Amniotic stem cell (primary cell): Measurements from ENCODE around the gene KDM2B.

Experiments used
- DNase-seq: peaks from one replicate; lab custom pipeline; 2025; lab: John Stamatoyannopoulos, UW

KDM2B gene

DNA sequence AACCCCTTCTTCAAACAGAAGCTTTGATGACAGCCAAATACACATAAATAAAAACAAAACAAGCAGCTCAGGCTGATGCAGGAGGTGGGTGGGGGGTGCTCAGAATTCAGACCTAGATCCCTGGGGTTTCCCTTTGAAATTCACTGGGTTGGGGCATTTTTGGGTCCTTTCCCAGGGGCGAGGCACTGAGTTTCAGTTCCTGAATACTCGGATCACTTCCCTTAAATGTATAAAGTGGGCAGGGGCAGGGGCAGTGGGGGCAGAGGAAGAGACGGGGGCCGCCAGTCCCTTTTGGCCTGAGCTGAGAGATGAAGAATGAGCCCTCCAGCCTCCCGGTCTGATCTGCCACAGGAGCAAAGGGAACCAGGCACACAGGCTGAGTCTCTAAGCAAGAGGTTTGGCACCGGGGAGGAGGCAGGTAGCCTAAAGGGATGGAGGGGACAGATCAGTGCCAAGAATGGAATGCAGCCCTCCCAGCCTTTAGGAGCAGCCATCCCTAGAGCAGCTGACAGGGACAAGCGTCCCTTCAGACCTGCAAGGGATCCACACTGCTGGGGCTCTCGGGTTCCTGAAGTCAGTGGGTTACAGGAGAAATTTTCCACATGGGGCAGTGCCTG, 20.3 kb downstream of the KDM2B start:
- no peak for DNase-seq

DNA sequence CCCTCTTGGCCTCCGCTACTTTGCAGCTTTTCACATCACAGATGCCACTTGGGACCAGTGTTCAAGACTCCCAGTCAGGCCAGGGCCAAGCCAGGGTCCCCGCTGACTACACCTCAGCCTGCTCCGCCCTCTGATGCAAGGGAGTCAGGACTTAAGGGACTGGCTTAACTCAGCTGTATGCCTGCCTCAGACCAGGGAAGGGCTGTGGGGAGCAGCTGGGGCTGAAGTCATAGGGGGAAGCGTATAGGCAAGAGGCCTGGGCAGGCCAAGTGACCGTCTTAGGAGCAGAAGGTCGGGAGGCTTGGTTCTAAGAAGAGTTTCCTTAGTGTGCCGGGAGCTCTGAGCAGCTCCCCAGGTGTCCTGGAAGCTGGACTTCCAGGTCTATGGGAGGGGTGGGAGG, 21.9 kb downstream of the KDM2B start:
- DNase-seq: no peak

DNA sequence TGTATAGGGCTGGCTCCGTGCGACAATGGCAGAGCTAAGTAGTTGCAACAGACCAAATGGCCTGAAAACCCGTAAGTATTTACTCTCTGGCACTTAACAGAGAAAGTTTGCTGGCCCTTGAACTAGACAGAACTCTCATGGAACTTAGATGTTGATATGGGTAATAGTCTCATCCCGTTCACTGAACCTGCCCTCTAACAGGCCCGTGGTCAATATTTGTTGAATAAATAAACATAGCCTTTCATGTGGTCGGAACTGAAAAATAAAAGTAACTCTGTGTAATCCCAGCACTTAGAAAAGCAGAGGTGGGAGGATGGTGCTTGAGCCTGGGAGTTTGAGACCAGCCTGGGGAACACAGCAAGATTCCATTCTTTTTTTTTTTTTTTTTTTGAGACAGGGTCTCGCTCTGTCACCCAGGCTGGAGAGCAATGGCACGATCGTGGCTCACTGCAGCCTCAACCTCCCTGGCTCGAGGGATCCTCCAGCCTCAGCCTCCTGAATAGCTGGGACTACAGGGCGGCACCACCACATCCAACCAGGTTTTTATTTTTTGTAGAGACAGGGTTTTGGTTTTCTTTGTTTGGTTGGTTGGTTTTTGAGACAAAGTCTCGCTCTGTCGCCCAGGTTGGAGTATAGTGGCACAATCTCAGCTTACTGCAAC, 29.7 kb downstream of the KDM2B start:
- no peak for DNase-seq

DNA sequence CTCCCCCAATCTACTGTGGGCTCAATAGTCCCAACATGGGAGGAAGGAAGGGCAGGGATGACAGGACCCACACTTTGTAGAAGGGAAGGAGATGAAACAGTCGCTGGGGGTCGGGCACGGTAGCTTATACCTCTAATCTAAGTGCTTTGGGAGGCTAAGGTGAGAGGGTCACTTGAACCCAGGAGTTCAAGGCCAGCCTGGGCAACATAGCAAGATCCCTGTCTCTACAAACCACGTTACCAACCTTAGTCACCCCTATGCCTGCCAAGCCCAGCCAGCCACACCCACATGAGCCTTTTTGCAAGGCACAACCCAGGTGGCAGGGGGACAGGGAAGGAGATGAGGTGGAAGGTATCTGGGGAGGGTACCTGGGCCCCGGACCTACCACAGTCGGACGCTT, 31.7 kb downstream of the KDM2B start:
- no peak for DNase-seq

DNA sequence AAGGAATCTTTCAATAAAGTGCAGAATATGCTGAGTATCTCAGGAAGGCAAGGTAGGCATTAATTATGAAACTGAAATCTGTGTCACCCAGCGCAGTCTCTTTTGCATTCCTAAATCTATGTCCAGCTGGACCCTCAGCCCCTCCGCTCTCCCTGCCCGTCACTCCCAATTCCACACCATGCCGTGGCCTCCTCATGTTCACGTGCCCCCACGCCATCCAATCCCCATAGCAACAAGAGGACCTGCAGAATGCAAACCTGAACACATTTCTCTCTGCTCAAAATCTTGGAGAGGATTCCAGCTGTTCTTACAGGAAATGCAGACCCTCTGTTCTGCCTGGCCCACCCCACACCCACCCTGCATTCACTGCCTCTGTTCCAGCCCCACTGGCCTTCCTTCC, 35.3 kb downstream of the KDM2B start:
- DNase-seq: no peak

DNA sequence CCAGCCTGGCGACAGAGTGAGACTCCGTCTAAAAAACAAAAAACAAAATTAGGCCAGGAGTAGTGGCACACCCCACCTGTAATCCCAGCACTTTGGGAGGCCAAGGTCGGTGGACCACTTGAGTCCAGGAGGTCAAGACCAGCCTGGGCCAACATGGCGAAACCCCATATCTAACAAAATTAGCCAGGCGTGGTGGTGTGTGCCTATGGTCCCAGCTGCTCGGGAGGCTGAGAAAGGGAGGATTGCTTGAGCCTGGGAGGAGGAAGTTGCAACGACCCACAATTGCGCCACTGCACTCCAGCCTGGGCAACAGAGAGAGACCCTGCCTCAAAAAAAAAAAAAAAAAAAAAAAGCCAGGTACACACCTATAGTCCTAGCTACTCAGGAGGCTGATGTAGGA, 37.0 kb downstream of the KDM2B start:
- DNase-seq: no peak

DNA sequence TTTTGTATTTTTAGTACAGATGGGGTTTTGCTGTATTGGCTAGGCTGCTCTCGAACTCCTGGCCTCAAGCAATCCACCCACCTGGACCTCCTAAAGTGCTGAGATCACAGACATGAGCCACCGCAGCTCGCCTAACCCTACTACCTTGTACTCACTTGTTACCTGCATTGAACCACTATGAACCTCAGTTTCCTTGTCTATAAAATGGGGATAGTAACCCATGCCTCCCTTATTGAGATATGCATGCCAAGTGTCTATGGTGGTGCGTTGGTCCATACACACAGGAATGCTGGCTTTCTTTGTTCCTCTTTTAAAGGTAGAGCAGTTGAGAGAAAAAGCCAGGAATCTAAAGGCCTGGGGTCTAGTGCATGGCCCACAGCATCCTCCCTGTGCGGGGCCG, 40.9 kb downstream of the KDM2B start:
- no peak for DNase-seq

DNA sequence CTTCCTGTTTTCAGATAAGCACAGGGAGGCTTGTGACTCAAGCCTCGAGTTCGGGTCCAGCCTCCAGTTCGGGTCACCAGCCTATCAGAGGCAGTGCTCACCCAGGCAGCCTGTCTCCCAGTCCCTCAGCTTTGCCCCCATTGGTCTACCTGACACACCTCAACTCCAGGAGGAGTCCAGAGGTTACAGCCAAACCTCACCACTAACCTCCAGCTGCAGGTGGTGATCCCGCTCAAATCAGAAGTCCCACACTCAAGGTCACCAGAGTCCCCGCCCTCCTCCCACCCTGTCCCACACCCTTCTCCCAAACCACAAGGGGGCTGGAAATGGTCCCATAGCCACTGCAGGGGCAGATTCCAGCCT, 42.1 kb downstream of the KDM2B start:
- no peak for DNase-seq

DNA sequence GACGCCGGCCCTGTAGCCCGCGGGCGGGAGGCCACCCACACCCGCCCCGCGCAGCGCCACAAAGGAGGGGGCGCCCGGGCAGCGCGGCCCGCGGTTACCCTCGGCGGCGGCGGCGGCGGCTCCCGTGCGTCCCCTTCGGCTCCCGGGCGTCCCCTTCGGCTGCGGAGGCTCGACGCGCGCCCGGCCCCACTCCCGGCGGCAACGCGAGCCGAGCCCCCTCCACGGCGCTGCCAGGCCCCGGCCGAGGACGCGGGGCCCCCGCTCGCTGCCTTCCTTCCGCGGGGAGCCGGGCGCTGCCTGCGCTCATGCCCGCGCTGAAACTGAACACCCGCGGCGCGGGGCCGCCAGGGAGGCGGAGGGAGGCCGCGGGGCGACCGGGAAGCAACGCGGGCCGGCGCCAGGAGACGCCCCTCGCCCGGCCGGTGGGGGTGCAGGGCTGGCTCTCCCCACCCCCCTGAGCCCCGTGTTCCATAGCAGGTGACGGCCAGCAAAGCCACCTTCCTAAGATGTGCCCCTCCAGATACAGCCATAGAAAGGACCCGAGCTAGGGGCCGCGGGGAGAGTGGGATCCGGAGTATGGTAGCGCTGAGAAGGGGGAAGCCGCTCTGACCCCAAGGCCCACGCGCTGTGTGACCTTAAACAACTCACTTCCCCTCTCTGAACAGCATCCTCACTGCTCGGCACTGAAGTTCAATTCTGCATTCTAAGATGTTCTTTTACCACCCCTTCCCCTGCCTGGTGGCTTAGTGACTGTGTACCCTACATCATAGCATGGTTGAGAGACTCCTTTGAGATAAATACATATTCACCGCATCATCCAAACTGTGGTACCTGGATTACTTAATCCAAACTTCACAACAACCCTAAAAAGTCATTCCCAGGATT, 42.8 kb downstream of the KDM2B start:
- no peak for DNase-seq

DNA sequence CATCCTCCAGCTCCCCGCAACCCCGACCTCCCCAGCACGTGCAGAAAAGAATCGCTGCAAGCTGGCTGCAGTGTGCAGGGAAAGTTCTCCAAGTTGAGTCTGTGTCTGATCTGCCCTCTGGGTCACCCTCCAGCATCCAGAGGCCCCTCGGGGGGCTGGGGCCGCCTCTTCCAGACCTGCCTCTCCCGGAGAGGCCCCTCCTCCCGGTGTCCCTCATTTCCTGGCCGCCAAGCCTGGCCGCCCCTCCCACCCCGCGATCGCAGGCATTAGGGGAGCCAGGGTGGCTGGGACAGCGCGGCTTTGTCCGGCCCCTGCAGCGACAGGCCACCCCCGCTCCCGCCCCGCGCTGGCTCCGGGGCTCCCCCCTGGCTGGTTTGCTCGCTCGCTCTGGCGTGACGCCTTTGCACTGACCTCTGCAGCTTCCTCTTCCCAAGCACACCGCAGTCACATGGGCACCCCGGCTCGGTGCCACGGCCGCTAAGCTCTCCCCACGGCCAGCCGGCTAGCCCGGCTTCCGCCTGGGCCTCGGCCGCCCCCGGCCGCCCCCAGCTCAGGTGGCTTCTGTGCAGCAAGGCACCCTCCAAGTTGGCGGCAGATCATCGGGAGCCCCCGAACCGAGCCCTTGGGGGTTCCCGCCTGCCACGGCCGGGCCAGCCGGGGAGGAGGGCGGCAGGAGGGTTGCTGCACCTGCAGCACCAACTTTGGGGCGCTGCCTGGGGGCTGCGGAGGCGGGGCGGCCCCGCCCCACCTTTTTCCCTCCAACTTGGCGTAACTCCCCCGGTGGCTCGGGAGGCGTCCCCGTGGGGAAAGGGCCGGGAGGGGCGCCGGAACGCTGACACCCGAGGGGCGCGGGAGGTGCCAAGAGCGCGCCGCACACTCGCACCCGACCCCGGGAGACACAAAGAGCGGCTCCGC, 43.7 kb downstream of the KDM2B start:
- DNase-seq: no peak

DNA sequence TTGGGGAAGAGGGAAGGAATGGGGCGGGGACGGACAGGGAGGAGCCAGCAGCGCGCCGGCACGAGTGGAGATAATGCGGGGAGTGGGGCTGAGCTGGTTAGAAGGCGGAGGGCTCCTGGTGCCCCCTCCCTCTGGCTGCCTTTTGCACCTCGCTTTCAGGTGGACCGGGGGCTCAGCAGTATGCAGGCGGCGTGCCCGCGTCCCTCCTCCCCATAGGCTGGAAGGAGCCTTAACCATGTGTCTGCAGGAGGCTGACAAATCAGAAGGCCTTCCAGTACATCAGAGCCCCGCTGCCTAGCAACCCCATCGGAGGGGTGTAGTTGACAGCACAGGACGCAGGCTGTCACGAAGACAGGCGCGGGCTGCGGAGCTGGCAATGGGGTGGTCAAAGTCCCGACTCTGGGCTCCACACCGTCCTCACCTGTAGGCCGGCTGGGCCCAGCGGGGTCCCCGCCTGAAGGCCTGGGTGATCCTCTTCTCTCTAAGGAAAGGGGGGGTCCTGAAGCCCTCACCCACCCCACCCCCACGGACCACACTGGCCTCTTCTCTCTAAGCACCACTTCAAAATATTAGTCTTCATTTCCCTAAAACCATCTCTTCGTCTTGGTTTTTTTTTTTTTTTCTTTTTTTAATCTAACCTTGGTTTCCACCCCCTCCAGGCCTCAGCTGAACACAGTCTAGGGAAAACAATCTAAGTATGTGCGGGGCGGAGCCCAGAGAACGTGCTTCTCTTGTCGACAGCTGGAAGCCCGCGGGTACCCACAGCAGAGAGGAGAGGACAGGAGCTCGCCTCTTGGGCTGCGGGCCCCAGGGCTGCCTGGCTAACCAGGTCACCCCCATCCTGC, 44.5 kb downstream of the KDM2B start:
- peak; percentile 50 for DNase-seq

DNA sequence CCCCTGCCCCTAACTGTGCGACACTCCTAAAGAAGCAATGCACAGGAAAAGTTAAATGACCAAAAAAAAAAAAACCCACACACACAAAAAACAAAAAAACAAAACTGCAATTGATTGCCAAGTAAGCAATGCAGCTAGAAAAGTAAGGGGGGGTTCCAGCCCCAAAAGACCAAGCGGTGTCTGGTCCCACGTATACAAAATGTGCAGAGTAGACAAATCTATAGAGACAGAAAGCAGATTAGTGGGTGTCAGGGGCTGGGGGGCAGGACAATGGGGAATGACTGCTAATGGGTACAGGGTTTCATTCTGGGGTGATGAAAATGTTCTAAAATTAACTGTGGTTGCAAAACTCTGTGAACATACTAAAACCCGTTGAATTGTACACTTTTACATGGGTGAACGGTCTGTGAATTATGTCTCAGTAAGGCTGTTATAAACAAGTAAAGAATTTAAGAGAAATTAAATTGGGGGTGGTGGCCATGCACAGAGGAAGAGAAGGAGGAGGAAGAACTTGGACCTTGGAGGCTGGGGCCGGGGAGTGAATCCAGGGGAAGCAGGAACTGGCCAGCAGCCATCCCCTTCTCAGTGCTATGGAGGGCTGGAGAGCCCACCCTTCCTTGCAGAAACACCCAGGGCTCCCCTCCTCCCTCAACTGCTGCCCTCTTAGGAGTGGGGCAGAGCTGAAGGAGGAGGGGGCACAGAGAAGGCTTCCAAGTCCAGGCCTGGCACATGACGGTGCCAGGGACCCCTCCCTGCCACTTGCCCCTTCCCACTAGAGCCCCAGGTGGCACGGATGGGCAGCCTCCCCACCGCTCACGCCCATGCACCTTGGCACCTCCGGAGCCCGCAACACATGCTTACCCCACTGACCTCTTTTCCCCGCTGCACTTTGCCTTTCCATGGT, 45.4 kb downstream of the KDM2B start:
- no peak for DNase-seq

DNA sequence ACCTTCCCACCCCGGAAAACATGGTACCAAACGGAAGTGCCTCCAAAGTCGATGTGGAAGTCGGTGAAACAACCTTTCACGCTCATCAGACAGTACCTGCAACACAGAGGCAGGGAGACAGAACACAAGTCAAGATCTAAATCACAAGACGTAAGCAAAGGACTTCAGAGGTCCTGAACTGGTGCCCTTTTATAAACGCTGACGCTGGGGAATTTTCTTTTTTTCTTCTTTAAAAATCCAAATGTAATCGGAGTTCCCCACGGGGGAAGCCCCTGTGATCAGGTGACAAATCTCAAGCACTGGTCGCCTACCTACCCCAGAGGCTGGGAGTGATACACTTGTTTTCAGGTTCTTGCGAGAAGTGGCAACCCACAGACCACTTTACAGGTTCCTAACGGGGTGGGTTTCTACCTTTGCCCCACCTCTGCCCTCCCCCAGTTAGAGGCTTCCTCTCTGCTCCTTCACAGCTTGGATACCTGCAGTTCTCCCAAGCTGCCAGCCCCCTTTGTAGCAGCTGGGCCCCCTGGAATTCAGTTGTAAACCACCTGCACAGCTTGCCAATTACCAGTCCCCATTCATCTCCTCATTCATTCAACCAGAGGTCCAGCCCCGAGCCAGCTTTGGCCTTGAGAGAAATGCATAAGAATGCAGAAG, 46.2 kb downstream of the KDM2B start:
- no peak for DNase-seq

DNA sequence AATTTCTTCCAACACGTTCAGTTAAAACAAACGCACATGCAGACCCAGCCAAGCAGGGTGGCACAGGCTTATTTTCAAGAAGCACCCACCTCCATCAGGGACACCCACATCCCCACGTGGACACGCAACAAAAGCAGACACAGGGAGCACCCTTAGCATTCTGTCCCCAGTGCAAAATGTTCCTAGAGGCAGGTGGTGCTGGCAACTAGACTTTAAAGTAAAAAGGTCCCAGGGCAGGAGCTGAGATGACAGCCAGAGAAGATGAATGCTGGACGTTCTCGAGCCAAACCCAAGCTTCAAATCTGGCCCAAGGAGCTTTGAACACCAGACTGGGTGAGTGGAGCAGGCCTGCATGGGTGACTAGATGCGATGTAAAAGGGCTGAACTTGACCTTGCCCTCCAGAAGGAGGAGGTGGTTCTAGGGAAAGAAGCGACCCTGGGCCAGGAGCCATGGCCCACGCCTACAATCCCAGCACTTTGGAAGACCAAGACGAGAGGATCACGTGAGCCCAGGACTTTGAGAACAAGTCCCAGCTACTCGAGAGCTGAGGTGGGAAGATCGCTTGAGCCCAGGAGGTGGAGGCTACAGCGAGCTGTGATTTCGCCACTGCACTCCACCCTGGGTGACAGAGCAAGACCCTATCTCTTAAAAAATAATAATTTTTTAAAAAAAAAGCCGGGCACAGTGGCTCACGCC, 47.3 kb downstream of the KDM2B start:
- no peak for DNase-seq

DNA sequence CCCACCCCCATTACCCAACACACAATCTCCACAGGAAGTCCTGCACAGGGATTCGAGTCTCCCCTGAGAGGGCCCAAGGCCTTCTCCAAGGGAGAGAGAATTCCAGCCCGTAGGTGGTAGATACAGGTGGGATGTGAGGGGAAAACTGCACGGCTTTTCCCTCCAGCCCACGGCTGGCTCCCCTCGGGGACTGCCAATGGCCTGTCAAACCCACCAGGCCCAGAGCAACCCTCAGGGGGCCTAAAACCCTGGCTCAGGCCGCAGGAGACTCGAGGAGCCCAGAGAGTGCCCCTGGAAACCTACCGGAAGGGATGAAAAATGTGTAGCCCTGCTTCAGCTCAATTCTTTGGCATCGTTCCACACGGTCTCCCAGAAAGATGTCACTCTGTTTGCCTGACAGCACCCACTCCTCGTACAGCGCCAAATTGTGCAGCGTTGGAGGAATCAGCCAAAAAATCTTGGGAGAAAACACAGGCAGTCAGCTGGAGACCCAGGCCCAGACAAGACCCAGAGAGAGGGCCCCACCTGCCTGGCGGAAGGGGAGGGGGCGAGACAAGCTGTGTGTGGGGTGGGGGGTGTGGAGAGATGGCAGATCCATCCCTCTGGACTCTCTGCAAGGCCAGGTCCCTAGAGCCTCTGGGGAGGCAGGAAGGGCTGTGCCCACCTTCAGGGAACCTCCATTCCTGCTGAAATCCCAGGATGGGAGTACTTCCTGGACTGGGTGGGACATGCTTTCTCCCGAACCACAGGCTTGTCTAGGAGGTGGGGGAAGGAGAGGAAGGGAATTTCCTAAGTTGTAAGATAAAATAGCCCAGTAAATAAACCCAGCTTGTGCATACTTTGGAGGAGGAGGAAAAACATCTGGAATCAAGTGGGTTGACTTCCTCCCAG, 48.1 kb downstream of the KDM2B start:
- DNase-seq: no peak

DNA sequence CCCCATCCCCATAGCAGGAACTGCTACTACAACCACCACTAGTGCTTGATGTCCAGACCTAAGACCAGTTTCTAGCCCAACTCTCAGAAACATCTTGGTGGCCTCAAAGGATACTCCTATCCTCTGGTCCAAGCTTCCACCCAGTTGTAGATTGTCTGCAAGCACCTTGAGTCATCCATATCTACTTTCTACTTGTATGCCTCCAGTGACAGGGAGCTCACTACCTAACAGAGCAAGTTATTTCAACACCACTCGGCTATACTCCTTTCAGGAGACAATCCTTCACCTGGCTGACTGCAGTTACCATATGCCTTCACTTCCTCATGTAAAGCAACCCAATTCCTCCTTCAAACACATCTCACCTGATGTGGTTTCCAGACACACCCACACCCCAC, 49.5 kb downstream of the KDM2B start:
- no peak for DNase-seq

DNA sequence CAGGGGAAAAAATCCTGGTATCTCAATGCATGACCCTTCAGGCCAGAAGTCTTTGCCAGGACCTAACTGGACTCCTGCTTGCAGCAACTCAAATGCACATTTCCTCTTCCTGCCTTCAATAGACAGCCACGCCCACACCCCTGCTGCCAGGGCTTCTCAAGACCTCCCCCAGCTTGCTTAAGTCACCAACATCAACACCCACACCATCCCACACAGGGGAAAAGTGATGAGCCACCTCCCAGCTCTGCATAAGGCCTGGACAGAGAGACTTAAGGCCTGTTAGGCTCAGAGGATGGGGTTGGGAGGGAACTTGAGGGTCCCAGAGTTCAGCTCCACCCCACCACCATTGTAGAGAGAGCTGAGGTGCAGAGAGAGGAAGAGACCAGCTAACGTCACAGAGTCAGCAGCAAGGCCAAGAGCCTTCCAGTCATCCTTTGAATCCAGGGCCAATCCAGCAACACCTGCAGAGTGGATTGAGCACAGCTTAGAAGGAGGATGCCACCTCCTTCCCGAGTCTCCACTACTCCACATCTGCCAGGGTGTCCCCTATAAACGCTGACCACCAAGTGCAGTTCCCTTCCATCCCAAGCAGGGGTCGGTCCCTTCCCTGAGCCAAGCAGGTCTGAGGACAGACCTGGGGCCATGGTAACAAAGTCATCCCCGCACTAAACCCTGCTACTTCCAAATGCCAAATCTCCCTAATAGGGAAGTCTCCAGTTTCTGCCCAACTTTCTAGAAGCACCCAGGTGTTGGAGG, 50.0 kb downstream of the KDM2B start:
- peak; percentile 25 for DNase-seq
